HepG2 (cell line): Measurements from ENCODE around the gene CLMP. TPM values are rescaled to one million over a fixed set of nuclear protein-coding genes. Genes with fewer than 3 reads are reported as not detected.

Experiments
- ATAC-seq: fragments of 200-7000 bp; cut with Tn5 transposase; 3 replicates; pipeline ENCODE4 v1.9.1; 2020; ENCODE audit warnings: mild to moderate bottlenecking, moderate library complexity
- BruUV-seq: library from RNA; stranded (reverse); fragments of 400-500 nt; replicated peaks from 2 replicates; lab custom pipeline; 2021; lab: Mats Ljungman, UMichigan
- CTCF ChIA-PET: fragments of 300-600 bp; formaldehyde crosslinking; extraction: SDS; loops from one replicate; lab custom pipeline; 2021; ENCODE audit warnings: low total read pairs, inconsistent platforms, low intra/inter-chr PET ratio; lab: Yijun Ruan, JAX
- POLR2A ChIA-PET: fragments of 350-600 bp; sonication (Branson Sonifier 250); formaldehyde crosslinking; loops from one replicate; lab custom pipeline; 2020; ENCODE audit warnings: antibody characterized with exemption, inconsistent platforms; lab: Yijun Ruan, JAX
- DNase-seq: peaks from one replicate; pipeline ENCODE4 v3.0.0-alpha.2; 2015; ENCODE audit warnings: low spot score
- FAIRE-seq: peaks from 3 replicates; lab custom pipeline; 2011; peaks lifted over from hg19 to GRCh38; lab: Jason Lieb, UNC
- H2AFZ ChIP-seq: one replicate; pipeline ENCODE4 v1.6.1; 2011; ENCODE audit warnings: low read length, inconsistent platforms
- H3K27ac ChIP-seq: fragments of 300-600 bp; 3 replicates; pipeline ENCODE4 v1.8.0; 2011; ENCODE audit warnings: mixed run types, mild to moderate bottlenecking, mixed read lengths, low read length, inconsistent platforms; ENCODE audit not compliant: insufficient read depth; ENCODE audit errors: extremely low read length
- H3K27me3 ChIP-seq, 2 experiments: fragments of 200-600 bp in 1 of 2; 2 replicates in 1 of 2; 3 replicates in 1 of 2; pipeline versions ENCODE4 v1.6.0 to v1.8.0; 2011; ENCODE audit warnings: low read length in 2 of 2, mild to moderate bottlenecking in 2 of 2, moderate library complexity in 2 of 2, inconsistent platforms in 1 of 2; ENCODE audit not compliant: insufficient read depth in 2 of 2, control insufficient read depth in 1 of 2
- H3K36me3 ChIP-seq, 2 experiments: fragments of 200-600 bp in 1 of 2; replicated peaks in 1 of 2; 2 replicates in 1 of 2; 3 replicates in 1 of 2; pipeline versions ENCODE4 v1.5.1 to v1.8.0; 2011; ENCODE audit warnings: low read length in 2 of 2, inconsistent platforms in 1 of 2; ENCODE audit not compliant: insufficient read depth in 2 of 2, control insufficient read depth in 1 of 2
- H3K4me1 ChIP-seq: 2 replicates; pipeline ENCODE4 v1.5.1; 2012; ENCODE audit warnings: low read length, inconsistent platforms; ENCODE audit not compliant: insufficient read depth
- H3K4me2 ChIP-seq: 2 replicates; pipeline ENCODE4 v1.6.0; 2011; ENCODE audit warnings: low read depth, low read length, inconsistent platforms
- H3K4me3 ChIP-seq, 3 experiments: fragments of 200-600 bp in 1 of 3; sonication (generic), shearing (Covaris generic) in 1 of 3; replicated peaks in 1 of 3; 2 replicates each; pipeline ENCODE4 v1.5.1; 2011 to 2016; ENCODE audit warnings: low read length in 3 of 3, inconsistent platforms in 2 of 3, low read depth in 2 of 3, mild to moderate bottlenecking in 2 of 3, control low read depth in 1 of 3, mixed read lengths in 1 of 3; ENCODE audit not compliant: insufficient read depth in 1 of 3
- H3K79me2 ChIP-seq: one replicate; pipeline ENCODE4 v1.6.1; 2011; ENCODE audit warnings: low read length, inconsistent platforms; ENCODE audit not compliant: insufficient read depth
- H3K9ac ChIP-seq: 2 replicates; pipeline ENCODE4 v1.6.0; 2011; ENCODE audit warnings: mild to moderate bottlenecking, low read depth, low read length, inconsistent platforms; ENCODE audit not compliant: insufficient read depth
- H3K9me3 ChIP-seq: 2 replicates; pipeline ENCODE4 v1.5.1; 2012; ENCODE audit warnings: mild to moderate bottlenecking, low read length
- H4K20me1 ChIP-seq: 2 replicates; pipeline ENCODE4 v1.6.0; 2011; ENCODE audit warnings: inconsistent platforms, mild to moderate bottlenecking, low read length, moderate library complexity; ENCODE audit not compliant: insufficient read depth
- CERS6 ChIP-seq: sonication (generic); formaldehyde crosslinking; IDR thresholded peaks from 2 replicates; pipeline ENCODE4 v1.5.0; 2020; ENCODE audit warnings: missing genetic modification reagents
- CREM ChIP-seq, 2 experiments: sonication (generic) in 1 of 2; formaldehyde crosslinking in 1 of 2; IDR thresholded peaks; 2 replicates each; pipeline versions ENCODE4 v1.4.0 to v1.6.1; 2016 to 2020; ENCODE audit warnings: antibody characterized with exemption in 1 of 2, mild to moderate bottlenecking in 1 of 2, missing genetic modification reagents in 1 of 2
- SAP130 ChIP-seq: IDR thresholded peaks from 2 replicates; pipeline ENCODE4 v1.6.1; 2016; ENCODE audit warnings: low read depth
- SMC3 ChIP-seq: IDR thresholded peaks from 2 replicates; pipeline ENCODE4 v1.6.1; 2011; ENCODE audit warnings: low read length, improper control_type of control experiment
- TFE3 ChIP-seq: IDR thresholded peaks from 2 replicates; pipeline ENCODE4 v1.6.1; 2016
- ZFYVE20 ChIP-seq: sonication (generic); formaldehyde crosslinking; IDR thresholded peaks from 2 replicates; pipeline ENCODE4 v1.8.0; 2023; ENCODE audit warnings: low read depth, mild to moderate bottlenecking, moderate library complexity, missing genetic modification reagents, borderline replicate concordance
- ZNF251 ChIP-seq: sonication (generic); formaldehyde crosslinking; IDR thresholded peaks from 2 replicates; pipeline ENCODE4 v1.9.0; 2021; ENCODE audit warnings: mild to moderate bottlenecking, missing genetic modification reagents
- ZNF446 ChIP-seq: sonication (generic); formaldehyde crosslinking; IDR thresholded peaks from 2 replicates; pipeline ENCODE4 v1.5.0; 2020; ENCODE audit warnings: mild to moderate bottlenecking, missing genetic modification reagents
- ZNF513 ChIP-seq: sonication (generic); formaldehyde crosslinking; conservative IDR thresholded peaks from 2 replicates; pipeline ENCODE4 v1.5.0; 2020; ENCODE audit warnings: missing genetic modification reagents
- ZNF530 ChIP-seq: sonication (generic); formaldehyde crosslinking; IDR thresholded peaks from 2 replicates; pipeline ENCODE4 v1.5.0; 2020; ENCODE audit warnings: low read depth, mild to moderate bottlenecking, missing genetic modification reagents
- ZNF543 ChIP-seq: sonication (generic); formaldehyde crosslinking; IDR thresholded peaks from 2 replicates; pipeline ENCODE4 v1.4.0; 2020; ENCODE audit warnings: mild to moderate bottlenecking, missing genetic modification reagents
- ZNF75D ChIP-seq: sonication (generic); formaldehyde crosslinking; IDR thresholded peaks from 2 replicates; pipeline ENCODE4 v1.8.1; 2023; ENCODE audit warnings: missing genetic modification reagents, mild to moderate bottlenecking, borderline replicate concordance
- WGBS: methylation state at CpG from one replicate; pipeline ENCODE4 v1.1.6; 2017; ENCODE audit warnings: low lambda C conversion rate; 5-methylcytosine and 5-hydroxymethylcytosine counted together
- in situ Hi-C: cut with HindIII; loops from 2 replicates; pipeline ENCODE4 v1.10.0; 2017; ENCODE audit warnings: low pct_unique_long_range_greater_than_20kb; ENCODE audit not compliant: extremely low pct_ligation_motif_present
- intact Hi-C: fragments of 100-400 bp; cut with micrococcal nuclease; formaldehyde crosslinking; loops from one replicate; pipeline ENCODE4 v1.10.0; 2022; ENCODE audit not compliant: unreplicated experiment
- polyA plus RNA-seq, 8 experiments: library from polyadenylated mRNA; depleted of rRNA in 3 of 8; stranded (reverse) in 7 of 8; unstranded in 1 of 8; fragments of >200 nt; fragmentation: Illumina TruSeq in 4 of 8; extraction: Trizol in 4 of 8; gene quantifications; 2 replicates each; pipeline versions ENCODE4 v1.2.1 to v1.2.3, GENCODE V29; 2011 to 2016; ENCODE audit warnings: low read depth in 4 of 8, missing spikeins in 1 of 8, mixed read lengths in 1 of 8; ENCODE audit not compliant: insufficient read depth in 1 of 8
- total RNA-seq, 5 experiments: library from RNA; depleted of rRNA; stranded (reverse); fragments of >200 nt; fragmentation: Illumina TruSeq; extraction: Trizol; gene quantifications; 2 replicates each; pipeline ENCODE4 v1.2.3, GENCODE V29; 2016; ENCODE audit warnings: low read depth in 1 of 5

CLMP gene
- total and polyA plus RNA-seq, 2 of the 13 experiments (the other 11 are each of a cell fraction or from before 2014, with no cell fraction given): not detected

GRCh38 chr11:123158033-123159003 is 36.7 kb downstream of the CLMP start:
- no peak for TF ChIP-seq CREM (IDR thresholded peaks at IDR 0.05)
- TF ChIP-seq CREM (CRISPR knock-in tag; IDR thresholded peaks at IDR 0.05): no peak
- no peak for TF ChIP-seq CERS6 (CRISPR knock-in tag)
- TF ChIP-seq ZFYVE20: no peak
- no peak for TF ChIP-seq ZNF530 (CRISPR knock-in tag)
- no peak for TF ChIP-seq ZNF251 (CRISPR knock-in tag)
- TF ChIP-seq SAP130: no peak
- TF ChIP-seq ZNF75D (CRISPR knock-in tag): no peak
- no peak for TF ChIP-seq TFE3 (CRISPR knock-in tag)
- no peak for TF ChIP-seq SMC3
- TF ChIP-seq ZNF446 (CRISPR knock-in tag): no peak
- TF ChIP-seq ZNF513: no peak
- TF ChIP-seq ZNF543: no peak
- TF ChIP-seq, all 625 proteins: peak for 0
- no peak for DNase-seq
- Histone ChIP-seq H3K4me1 (no peaks in the 10 kb centered on the region), H3K27me3 (peaks cover 1 to 28% of the 10 kb centered on the region in 2 experiments; a peak in 2 of 5 replicates), H3K9ac (no peak overlapping the region), H2AFZ (no peak overlapping the region), H3K27ac (no peak overlapping the region), H3K4me2 (no peak overlapping the region), H3K36me3 (no peaks in the 10 kb centered on the region), H3K9me3 (no peaks in the 10 kb centered on the region), H3K79me2 (no peaks in the 10 kb centered on the region), H4K20me1 (no peaks in the 10 kb centered on the region), H3K4me3 (no peak overlapping the region)
- no peak for FAIRE-seq
- BruUV-seq: no TSS peak
- CTCF ChIA-PET: no interaction called here
- 7% methylated on average over 8 of the region's 11 CpGs for WGBS
- in situ Hi-C loops (no loop called here), intact Hi-C loops (no loop called here)
- no peak for ATAC-seq
- POLR2A ChIA-PET: no interaction called here
